ENCODE results near the gene IRX5.

Gene IRX5

DNA sequence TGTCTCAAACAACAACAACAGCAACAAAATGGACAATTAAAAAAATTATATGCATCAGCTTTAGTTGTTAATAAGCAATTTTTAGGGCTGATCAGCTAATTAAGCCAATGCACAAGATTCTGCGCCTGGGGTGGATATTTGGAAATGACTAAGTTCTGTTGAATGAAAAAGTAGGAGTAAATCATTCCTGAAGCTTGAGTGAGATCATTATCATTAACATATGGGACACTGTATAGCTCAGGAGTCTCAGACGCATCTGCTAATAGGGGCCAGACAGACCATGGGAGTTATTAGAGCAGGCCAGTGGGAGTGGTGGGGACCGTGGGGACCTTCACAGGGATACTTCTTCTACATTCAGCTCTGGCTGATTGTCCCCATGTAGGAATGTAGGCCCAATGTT is 22.8 kb downstream of the IRX5 start:
- DNase-seq, result no peak

DNA sequence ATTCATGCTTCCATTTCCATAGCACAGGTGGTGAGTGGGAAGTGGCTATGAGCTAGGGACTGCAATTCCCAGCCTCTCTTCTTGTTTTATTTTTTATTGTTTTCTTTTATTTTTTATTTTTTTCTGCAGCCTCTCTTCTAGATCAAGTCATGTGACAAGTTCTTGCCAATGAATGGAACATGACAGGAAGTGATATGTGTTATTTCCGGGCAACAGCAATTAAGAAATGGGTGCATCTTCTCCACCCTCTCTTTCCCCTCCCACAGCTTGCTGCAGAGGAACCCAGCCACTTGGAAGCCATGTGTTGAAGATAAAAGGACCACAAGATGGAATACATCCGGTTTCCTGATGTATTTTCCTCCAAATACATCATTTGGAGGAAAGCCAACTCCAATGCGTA is 23.6 kb downstream of the IRX5 start:
- DNase-seq, result no peak

DNA sequence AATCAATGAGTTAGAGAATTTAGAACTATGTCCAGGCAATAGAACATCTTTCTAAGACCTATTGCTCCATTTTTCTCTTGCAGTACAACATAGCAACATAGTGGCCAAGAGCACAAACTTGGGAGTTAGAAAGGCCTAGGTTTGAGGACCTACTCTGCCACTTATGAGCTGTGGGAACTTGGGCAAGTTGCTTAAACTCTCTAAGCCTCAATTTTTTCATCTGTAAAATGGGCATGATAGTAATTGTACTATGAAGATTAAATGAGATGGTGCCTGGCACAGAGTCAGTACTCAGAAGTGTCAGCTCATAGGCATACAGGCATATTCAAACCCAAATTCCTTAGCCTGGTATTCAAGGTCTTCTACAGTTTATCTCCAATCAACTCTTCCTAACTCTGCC is 25.1 kb downstream of the IRX5 start:
- DNase-seq, result no peak

DNA sequence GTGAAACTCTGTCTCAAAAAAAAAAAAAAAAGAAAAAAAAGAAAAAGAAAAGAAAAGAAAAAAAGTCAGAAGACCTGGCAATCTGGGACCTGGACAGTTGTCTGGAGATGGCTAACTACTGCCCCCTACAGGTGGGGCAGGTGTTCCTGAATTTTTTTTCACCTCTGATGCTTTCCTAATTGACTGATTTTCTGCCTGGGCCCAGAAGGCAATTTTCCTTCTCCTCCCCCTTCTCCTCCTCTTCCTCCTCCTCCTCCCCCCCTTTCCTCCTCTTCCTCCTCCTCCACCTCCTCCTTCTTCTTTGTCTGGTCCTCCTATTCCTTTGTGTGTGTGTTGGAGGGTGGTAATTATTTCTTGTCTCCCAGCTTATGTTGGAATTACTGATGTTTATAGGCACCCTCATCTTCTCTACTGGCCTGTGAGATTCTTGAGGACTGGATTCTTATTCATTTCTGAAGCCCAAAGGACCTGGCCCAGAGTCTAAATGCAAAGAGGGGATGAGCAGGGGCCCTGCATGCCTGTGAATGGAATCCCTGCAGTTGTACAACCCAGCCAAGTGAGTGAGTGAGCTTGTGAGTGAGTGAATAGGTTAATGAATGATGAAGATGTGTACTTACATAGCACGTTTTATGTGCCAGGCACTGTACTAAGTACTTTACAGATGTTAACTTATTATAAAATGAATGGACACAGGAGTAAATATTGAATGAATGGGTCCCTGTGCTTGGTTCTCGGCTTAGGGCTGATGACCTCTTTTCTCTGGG is 26.9 kb downstream of the IRX5 start:
- peak; percentile 16 for DNase-seq

DNA sequence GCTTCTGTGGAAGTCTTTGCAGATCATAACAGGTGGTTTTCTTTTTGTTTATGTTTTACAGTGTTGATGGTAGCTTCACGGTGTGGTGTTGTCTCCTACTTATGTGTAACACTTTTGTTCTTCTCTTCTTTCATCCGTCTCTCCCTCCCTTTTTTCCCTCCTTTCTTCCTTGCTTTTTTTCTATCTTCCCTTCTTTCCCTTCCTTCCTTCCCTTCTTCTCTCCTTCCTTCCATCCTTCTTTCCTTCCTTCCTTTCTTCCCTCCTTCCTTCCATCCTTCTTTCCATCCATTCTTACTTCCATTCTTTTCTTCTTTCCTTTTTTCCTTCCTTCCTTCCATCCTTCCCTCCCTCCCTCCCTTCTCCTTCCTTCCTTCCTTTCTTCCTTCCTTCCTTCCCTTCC is 31.4 kb downstream of the IRX5 start:
- DNase-seq, result no peak

DNA sequence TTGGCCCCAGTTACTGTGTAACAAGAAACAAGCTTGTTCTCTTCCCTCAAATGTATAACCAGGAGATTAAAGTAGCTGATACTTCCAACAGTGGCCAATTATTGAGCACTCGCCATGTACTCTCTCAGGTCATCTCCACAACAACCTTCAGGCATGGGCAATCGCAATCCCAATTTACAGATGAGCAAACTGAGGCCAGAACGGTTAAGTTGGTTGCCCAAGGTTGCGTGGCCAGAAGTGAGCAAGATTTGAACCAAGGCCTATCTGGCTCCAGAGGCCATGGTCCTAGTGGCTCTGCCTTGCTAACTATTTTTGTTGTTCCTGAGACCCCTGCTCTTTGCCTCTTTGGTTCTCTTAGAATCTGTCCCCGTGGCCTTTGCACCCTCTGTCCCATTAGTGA is 33.6 kb downstream of the IRX5 start:
- no peak for DNase-seq

DNA sequence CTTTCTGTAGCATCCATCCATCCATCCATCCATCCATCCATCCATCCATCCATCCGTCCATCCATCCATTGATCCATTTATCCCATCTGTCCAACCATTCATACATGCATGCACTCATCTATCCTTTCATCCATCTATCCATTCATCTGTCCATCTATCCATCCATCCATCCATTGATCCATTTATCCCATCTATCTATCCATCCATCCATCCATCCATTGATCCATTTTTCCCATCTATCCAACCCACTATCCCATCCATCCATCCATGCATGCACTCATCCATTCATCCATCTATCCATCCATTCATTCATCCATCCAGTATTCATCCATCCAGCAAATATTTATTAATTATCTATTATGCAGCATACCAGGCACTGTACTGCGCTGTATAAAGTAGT is 34.8 kb downstream of the IRX5 start:
- DNase-seq, result no peak

DNA sequence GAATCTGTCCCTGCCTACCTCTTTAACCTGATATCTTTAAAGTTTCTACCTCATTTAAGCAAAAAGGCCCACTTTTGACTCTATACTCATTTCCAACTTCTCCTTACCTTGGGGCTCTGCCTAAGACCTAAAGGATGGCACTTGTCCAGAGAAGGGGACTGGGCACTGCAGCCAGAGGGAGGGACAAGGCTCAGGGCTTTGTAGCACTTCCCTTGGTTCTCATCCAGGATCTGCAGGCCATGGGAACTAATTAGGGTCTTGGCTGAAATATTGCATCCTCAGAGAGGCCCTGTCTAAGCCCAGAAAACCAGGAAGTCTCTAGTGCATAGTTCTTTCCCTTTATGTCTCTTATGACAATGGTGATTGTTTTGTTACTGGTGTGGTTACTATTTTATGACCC is 37.3 kb downstream of the IRX5 start:
- no peak for DNase-seq

DNA sequence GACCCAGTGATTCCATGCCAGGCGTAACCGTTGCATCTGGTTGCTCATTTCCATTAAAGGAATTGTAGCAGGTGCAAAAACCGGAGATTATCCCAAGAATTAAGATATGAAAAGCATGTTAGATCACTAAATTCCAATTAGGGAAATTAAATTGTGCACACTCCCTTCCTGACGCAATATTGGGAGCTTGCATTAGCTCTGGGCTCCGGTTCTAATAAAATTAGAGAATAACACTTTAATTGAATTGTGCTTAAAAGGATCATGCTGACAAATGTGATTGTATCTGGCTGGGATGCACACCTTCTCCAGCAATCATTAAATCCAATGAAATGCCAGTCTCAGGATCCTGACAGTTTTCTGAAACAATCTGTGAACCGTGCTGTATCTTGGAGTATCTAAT is 38.1 kb downstream of the IRX5 start:
- DNase-seq, result no peak

DNA sequence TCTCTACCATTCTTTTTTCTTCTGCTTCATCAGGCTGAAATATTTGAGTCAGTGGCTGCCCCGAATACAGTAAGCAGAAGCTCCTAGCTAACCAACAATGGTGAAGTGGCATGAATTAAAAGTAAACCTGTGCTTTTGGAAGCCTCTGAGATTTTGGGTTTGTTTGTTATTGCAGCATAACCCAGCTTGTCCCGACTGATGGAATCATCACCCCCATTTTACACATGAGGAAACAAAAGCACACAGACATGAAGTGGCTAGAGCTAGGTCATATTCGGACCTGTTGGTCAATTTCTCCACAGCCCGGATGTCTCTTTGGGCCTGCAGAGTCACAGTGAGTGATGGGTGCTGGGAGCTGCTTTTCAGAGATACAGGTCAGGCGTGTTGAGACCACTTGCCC is 39.4 kb downstream of the IRX5 start:
- no peak for DNase-seq

DNA sequence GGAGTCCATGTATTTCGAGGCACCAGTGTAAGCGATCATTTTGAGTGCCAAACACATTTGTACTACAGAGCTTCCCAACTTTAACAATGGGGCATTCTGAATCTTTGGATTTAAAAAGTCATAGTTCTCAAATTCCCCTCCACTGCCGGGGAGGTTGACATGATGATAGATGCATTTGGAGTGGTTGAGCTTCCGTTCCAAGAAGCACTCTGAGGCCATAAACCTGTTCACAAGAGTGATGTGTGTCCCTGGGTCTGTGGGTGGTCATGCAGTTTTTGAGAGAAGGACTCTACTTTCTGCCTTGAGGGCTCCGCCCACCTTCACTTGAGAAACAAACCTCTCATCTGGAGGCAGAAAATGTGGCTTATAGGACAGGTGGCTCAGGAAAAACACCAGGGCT is 43.7 kb downstream of the IRX5 start:
- no peak for DNase-seq

DNA sequence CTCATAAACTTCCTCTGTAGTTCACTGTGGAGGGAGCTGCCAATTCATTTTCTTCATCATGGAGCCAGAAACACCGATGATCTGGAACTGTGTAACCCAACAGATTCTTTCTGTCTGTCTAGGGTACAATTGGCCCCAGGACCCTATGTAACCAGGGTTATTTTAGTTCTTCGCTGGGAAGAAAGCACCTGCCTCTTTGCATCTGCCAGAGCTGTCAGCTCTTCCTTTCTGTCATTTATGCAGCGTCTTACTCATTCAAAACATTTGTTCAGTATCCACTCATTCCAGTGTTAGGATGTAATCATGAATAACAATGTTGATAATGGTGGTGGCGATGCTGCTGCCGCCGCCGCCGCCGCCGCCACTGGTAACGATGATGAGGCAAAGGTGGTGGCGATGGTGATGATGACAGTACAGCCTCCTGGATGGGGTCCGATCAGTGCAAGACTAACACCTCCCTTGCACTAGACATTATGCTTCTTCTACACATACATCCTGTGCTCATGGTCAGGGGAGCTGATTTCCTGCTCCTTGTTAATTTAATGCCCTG is 46.1 kb downstream of the IRX5 start:
- no peak for DNase-seq

DNA sequence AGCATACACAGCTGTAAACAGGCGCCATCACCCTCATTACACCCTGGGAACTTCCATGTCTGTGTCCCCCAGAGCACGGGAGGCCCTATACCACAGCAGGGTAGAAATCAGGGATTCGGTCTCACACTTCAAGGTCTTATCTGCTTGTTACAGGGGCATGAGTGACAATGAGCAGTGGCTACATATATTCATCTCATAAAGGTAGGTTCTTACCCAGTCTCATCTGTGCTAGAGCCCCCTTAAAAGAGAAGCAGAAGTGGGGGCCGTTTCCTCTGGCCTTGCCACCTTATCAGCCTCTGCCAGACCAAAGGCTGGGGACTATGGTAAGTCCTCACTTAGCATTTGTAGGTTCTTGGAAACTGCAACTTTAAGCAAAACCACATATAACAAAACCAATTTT is 46.5 kb downstream of the IRX5 start:
- no peak for DNase-seq

DNA sequence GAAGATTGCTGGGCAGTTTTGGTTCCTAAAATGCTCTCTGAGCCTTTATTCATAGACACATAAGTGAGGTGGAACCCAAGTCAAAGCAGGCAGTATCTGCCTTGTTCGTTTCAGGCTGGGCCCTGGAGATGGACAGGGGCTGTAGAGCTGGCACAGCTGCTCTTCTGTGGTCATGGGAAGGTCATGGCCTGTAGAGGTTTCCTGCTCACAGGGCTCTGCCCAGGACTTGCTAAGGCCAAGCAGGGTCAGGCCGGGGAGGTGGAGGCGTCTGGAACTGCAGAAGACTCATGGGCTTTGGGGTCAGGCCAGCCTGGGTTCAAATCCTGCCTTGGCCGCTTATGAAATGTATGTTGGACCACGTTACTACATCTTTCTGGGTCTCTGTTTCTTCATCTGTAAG is 50.2 kb downstream of the IRX5 start:
- DNase-seq, result no peak

All from NCI-H345 (cell line).